ENCODE measurements around the gene ACTRT3. TPM values are rescaled to one million over a fixed set of nuclear protein-coding genes. Genes with fewer than 3 reads are reported as not detected.
A peak's percentile ranks its signal among the peaks of the same experiment; 100 is the strongest.

Gene ACTRT3
- total and polyA plus RNA-seq, 12 donors, result 0.15 to 1.1 (median 0.50) TPM

GRCh38 chr3:169750665-169751064 lies 18.7 kb downstream of the ACTRT3 start:
- Histone ChIP-seq H3K9me3 (no peaks in the 10 kb centered on the region), H3K27ac (no peak overlapping the region), H3K36me3 (no peaks in the 10 kb centered on the region), H3K27me3 (peaks cover 0 to 40% (median 13%) of the 10 kb centered on the region in 7 donors), H3K4me3 (no peak overlapping the region), H3K4me1 (no peaks in the 10 kb centered on the region)
- ATAC-seq (no peak), DNase-seq (no peak)
- TF ChIP-seq CTCF (IDR thresholded peaks at IDR 0.05), result no peak
- 31 to 34% methylated on average over 2 of the region's 2 CpGs for whole genome bisulfite sequencing, 2 donors
- intact Hi-C loops (cut with DNase I), result no loop called here

- intact Hi-C loops (cut with DNase I), result loop anchor here in 6 of 10 donors (5.0 to 10.0 kb wide), 5 partner anchors 84 to 794 kb away; partner anchors contain the start of gene MECOM (in 1 of the 6)
- Histone ChIP-seq H3K36me3 (no peaks in the 10 kb centered on the region), H3K27ac (no peak overlapping the region), H3K27me3 (peaks cover 0 to 40% (median 11%) of the 10 kb centered on the region in 7 donors), H3K9me3 (no peaks in the 10 kb centered on the region), H3K4me3 (no peak overlapping the region), H3K4me1 (no peaks in the 10 kb centered on the region)
- DNase-seq (no peak), ATAC-seq (no peak)
- 78 to 88% methylated on average over 3 of the region's 3 CpGs for WGBS, 2 donors
- TF ChIP-seq CTCF (IDR thresholded peaks at IDR 0.05), result no peak
Measured at GRCh38 chr3:169748670-169749069, 20.7 kb downstream of the ACTRT3 start.

GRCh38 chr3:169746924-169747323 lies 22.4 kb downstream of the ACTRT3 start:
- H3K36me3 ChIP-seq, result no peaks in the 10 kb centered on the region
- no peaks in the 10 kb centered on the region for H3K9me3 ChIP-seq
- H3K4me1 ChIP-seq, result peaks cover 0 to 3% (median 0%) of the 10 kb centered on the region in 9 donors
- ATAC-seq, result no peak
- WGBS, 2 donors, result 58 to 63% methylated on average over 6 of the region's 6 CpGs
- no peak for DNase-seq
- no peak overlapping the region for H3K27ac ChIP-seq
- intact Hi-C loops (cut with DNase I), result loop anchor here in 6 of 10 donors (5.0 to 10.0 kb wide), 5 partner anchors 82 to 792 kb away; partner anchors contain the start of gene MECOM (in 1 of the 6)
- H3K27me3 ChIP-seq, result peaks cover 0 to 34% (median 6%) of the 10 kb centered on the region in 7 donors
- TF ChIP-seq CTCF (IDR thresholded peaks at IDR 0.05), result no peak
- no peak overlapping the region for H3K4me3 ChIP-seq

DNA sequence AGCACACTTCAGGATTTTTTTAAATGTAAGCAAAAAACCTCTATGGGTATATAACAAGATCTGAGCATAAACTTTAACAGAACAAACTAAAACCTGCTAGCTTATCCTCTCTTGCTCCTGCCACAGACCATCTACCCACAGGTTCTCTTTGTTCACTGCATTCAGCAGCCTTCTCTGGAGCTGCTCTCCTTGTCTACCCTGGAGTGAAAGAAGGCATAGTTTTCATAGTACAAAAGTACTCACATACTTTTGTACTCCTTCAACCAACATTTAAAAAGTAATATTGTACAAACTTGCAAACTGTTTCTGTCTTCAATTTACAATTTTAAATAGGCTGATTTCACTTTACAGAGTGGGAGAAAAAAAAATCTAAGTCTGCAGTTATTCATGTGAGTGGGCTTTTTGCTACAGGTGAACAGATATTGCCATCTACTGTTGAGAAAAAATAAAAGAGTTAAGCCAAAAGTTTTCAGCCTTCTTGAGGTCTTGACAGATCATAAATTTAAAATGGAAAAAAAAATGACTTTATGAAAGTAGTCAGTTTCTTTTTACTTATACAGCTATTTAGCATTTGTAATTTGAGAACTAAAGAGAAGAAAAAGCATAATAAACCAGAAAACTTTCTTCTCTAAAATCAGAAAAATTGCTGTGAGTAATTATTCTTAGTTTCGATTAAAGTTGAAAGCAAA lies 24.9 kb downstream of the ACTRT3 start:
- peaks cover 0 to 3% (median 0%) of the 10 kb centered on the region in 9 donors for H3K4me1 ChIP-seq
- H3K27me3 ChIP-seq, result peaks cover 0 to 26% (median 5%) of the 10 kb centered on the region in 7 donors
- peak; percentile 12 to 72 (median 52) for TF ChIP-seq CTCF (IDR thresholded peaks at IDR 0.05)
- no peak overlapping the region for H3K27ac ChIP-seq
- H3K4me3 ChIP-seq, result no peak overlapping the region
- peak in 2 of 8 donors; percentile 39 to 52 for ATAC-seq
- no peaks in the 10 kb centered on the region for H3K36me3 ChIP-seq
- intact Hi-C loops (cut with DNase I), result loop anchor here in 6 of 10 donors (2.0 to 10.0 kb wide), 6 partner anchors 76 to 790 kb away; partner anchors contain the start of gene MECOM (in 1 of the 6)
- WGBS, 2 donors, result 2 to 43% methylated on average over 1 of the region's 1 CpG
- DNase-seq, result no peak
- H3K9me3 ChIP-seq, result no peaks in the 10 kb centered on the region

Measured in heart right ventricle (tissue), 16 donors.